HepG2 (cell line): ENCODE results near the gene ABCC10. TPM values are rescaled to one million over a fixed set of nuclear protein-coding genes. Genes with fewer than 3 reads are reported as not detected.

Source experiments
- ARID4A ChIP-seq: sonication (generic); formaldehyde crosslinking; IDR thresholded peaks from 2 replicates; pipeline ENCODE4 v1.5.0; 2020; ENCODE audit warnings: mild to moderate bottlenecking, missing genetic modification reagents, borderline replicate concordance
- ARID5B ChIP-seq: IDR thresholded peaks from 2 replicates; pipeline ENCODE4 v1.4.0; 2020; ENCODE audit warnings: mild to moderate bottlenecking, missing genetic modification reagents
- FOXC1 ChIP-seq: sonication (generic); formaldehyde crosslinking; IDR thresholded peaks from 2 replicates; pipeline ENCODE4 v1.8.0; 2022; ENCODE audit warnings: mild to moderate bottlenecking, missing genetic modification reagents, borderline replicate concordance
- HMG20A ChIP-seq: IDR thresholded peaks from 2 replicates; pipeline ENCODE4 v1.6.1; 2016; ENCODE audit warnings: borderline replicate concordance
- KMT2B ChIP-seq: IDR thresholded peaks from 2 replicates; pipeline ENCODE4 v1.6.1; 2016; ENCODE audit warnings: missing genetic modification reagents, missing compliant biosample characterization
- MEIS1 ChIP-seq: sonication (generic); formaldehyde crosslinking; IDR thresholded peaks from 2 replicates; pipeline ENCODE4 v1.9.0; 2021; ENCODE audit warnings: mild to moderate bottlenecking, missing genetic modification reagents, moderate library complexity, borderline replicate concordance
- SIX4 ChIP-seq: sonication (generic); formaldehyde crosslinking; IDR thresholded peaks from 2 replicates; pipeline ENCODE4 v1.4.0; 2020; ENCODE audit warnings: missing genetic modification reagents
- TAF1 ChIP-seq: sonication (generic); formaldehyde crosslinking; IDR thresholded peaks from 2 replicates; pipeline ENCODE4 v1.4.0; 2020; ENCODE audit warnings: missing genetic modification reagents
- TEF ChIP-seq: sonication (generic); formaldehyde crosslinking; IDR thresholded peaks from 2 replicates; pipeline ENCODE4 v1.5.0; 2020; ENCODE audit warnings: missing genetic modification reagents
- ZFP41 ChIP-seq: sonication (generic); formaldehyde crosslinking; IDR thresholded peaks from 2 replicates; pipeline ENCODE4 v1.4.0; 2020; ENCODE audit warnings: mild to moderate bottlenecking, missing genetic modification reagents, borderline replicate concordance
- polyA plus RNA-seq, 8 experiments: library from polyadenylated mRNA; depleted of rRNA in 3 of 8; stranded (reverse) in 7 of 8; unstranded in 1 of 8; fragments of >200 nt; fragmentation: Illumina TruSeq in 4 of 8; extraction: Trizol in 4 of 8; gene quantifications; 2 replicates each; pipeline versions ENCODE4 v1.2.1 to v1.2.3, GENCODE V29; 2011 to 2016; ENCODE audit warnings: low read depth in 4 of 8, missing spikeins in 1 of 8, mixed read lengths in 1 of 8; ENCODE audit not compliant: insufficient read depth in 1 of 8
- total RNA-seq, 5 experiments: library from RNA; depleted of rRNA; stranded (reverse); fragments of >200 nt; fragmentation: Illumina TruSeq; extraction: Trizol; gene quantifications; 2 replicates each; pipeline ENCODE4 v1.2.3, GENCODE V29; 2016; ENCODE audit warnings: low read depth in 1 of 5

Gene ABCC10
- total and polyA plus RNA-seq, 2 of the 13 experiments (the other 11 are each of a cell fraction or from before 2014, with no cell fraction given), result 16.0 to 24.3 TPM

GRCh38 chr6:43497129-43497396 lies 69.7 kb downstream of the ABCC10 start (continued):
- TF ChIP-seq KMT2B (CRISPR knock-in tag), result no peak
- TF ChIP-seq HMG20A (CRISPR knock-in tag), result no peak
- 0 out of 2 replicates have a peak, but pooled peaks have one; percentile 5 for TF ChIP-seq MEIS1 (CRISPR knock-in tag)
- no peak for TF ChIP-seq ZFP41 (CRISPR knock-in tag)
- no peak for TF ChIP-seq FOXC1 (CRISPR knock-in tag)
- TF ChIP-seq TAF1 (CRISPR knock-in tag), result 0 out of 2 replicates have a peak, but pooled peaks have one; percentile 2
- no peak for TF ChIP-seq ARID5B
- TF ChIP-seq TEF (CRISPR knock-in tag), result no peak
- no peak for TF ChIP-seq SIX4 (CRISPR knock-in tag)
- TF ChIP-seq ARID4A, result 0 out of 2 replicates have a peak, but pooled peaks have one; percentile 1
- TF ChIP-seq, all 625 proteins: peak for 5
